Stimulated activated memory B cell treated with anti-CD40 and anti-IgM and Interleukin-4, amounts not matched to agents 10 μg/mL and 1 μg/mL and 100 μg/mL, for 72 hours (primary cell): ENCODE measurements around the gene NKX1-1.

ENCODE experiments used
- ATAC-seq: fragments of 150-1000 bp; cut with Tn5 transposase; 2 replicates; pipeline ENCODE4 v1.10.0; 2021
- H3K27ac Mint-ChIP-seq: one replicate; pipeline ENCODE4 v1.8.0; 2022; ENCODE audit warnings: mild to moderate bottlenecking, mixed read lengths
- H3K27me3 Mint-ChIP-seq: one replicate; pipeline ENCODE4 v1.8.0; 2022; ENCODE audit warnings: mixed read lengths
- H3K36me3 Mint-ChIP-seq: one replicate; pipeline ENCODE4 v1.8.0; 2022; ENCODE audit warnings: mixed read lengths
- H3K4me1 Mint-ChIP-seq: one replicate; pipeline ENCODE4 v1.8.0; 2022; ENCODE audit warnings: mixed read lengths
- H3K4me3 Mint-ChIP-seq: one replicate; pipeline ENCODE4 v1.8.0; 2022; ENCODE audit warnings: mild to moderate bottlenecking, moderate library complexity, mixed read lengths
- H3K9me3 Mint-ChIP-seq: one replicate; pipeline ENCODE4 v1.8.0; 2022; ENCODE audit warnings: mixed read lengths

The NKX1-1 gene

DNA sequence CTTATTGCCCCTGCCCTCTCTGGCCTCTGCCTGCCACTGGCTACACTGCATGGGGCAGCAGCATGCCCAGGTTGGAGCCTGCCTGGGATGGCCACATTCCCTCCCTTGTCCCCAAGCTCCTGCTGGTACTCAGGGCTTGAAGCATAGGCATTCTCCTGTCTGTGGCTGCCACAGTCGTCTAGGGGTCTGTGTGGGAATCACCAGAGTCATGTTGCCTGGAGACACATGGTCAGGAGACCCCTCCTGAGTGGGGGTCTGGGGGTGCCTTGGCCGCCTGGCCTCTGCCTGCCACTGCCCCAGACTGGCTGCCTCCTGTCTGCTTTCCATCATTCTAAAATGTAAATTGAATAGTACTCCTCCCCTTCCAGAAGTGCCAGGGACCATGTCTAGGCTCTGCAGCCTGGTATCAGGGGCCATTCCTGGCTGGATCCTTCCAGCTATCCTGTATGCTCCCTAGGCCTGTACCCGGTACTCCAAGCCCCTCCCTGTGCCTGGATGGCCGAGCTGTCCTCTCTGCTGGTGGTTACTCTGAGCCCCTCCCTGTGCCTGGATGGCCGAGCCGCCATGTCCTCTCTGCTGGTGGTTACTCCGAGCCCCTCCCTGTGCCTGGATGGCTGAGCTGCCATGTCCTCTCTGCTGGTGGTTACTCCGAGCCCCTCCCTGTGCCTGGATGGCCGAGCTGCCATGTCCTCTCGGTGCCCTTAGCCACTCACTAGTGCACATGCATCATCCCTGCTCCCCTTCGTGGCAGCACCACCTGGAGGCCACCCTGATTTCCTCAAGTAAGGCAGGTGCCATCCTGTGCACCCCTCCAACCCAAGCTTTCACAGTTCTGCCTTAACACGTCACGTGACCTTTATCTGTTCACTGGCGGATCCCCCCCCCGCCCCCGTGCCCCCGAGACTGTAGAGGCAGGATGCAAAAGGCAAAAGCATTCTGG is 5.5 kb upstream of the NKX1-1 start:
- peaks cover 5% of the 10 kb centered on the region for H3K4me1 Mint-ChIP-seq
- no peak overlapping the region for H3K4me3 Mint-ChIP-seq
- H3K36me3 Mint-ChIP-seq, result peaks cover 4% of the 10 kb centered on the region
- ATAC-seq, result no peak
- H3K9me3 Mint-ChIP-seq, result peaks cover 3% of the 10 kb centered on the region
- no peak overlapping the region for H3K27ac Mint-ChIP-seq
- H3K27me3 Mint-ChIP-seq, result peaks cover 90% of the 10 kb centered on the region

DNA sequence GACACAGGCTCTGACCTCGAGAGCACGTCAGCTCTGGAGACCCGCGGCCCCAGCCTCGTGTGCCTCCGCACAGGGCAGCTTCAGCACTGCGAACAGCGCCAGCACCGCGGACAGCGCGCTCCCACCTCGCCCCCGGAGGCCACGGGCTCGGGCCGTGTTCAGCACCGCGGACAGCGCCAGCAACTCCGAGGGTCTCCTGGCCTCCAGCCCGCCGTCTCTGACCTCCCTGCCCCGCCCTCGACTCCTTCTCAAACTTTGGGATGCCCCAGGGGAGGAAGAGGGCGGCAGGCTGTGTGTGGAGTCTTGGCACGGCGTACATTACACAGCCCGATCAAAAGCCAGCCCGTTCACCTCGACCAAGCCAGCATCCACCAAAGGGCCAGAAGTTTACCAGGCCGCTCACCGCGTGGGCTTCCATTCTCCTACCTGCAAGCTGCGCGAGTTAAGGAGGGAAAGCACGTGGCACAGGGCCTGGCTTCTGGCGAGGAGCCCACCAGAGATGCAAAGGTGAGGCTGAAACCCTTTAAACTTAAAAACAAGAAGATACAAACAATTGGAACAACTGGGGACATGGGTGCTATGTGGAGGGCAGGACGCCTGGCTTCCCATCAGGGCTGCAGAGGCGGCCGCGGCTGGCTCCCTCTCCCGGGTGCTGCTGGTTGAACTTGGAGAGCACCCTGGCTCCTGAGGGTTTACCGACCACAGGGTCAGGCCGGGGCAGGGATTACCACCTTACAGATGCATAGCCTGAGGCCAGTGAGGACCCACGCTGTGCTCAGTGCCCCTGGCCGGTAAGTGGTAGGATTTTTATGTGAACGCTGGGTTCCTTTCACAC is 4.5 kb upstream of the NKX1-1 start:
- H3K9me3 Mint-ChIP-seq, result peaks cover 3% of the 10 kb centered on the region
- peaks cover 5% of the 10 kb centered on the region for H3K4me1 Mint-ChIP-seq
- H3K27me3 Mint-ChIP-seq, result peaks cover 80% of the 10 kb centered on the region
- ATAC-seq, result no peak
- H3K36me3 Mint-ChIP-seq, result peaks cover 4% of the 10 kb centered on the region
- H3K4me3 Mint-ChIP-seq, result no peak overlapping the region
- H3K27ac Mint-ChIP-seq, result no peak overlapping the region

DNA sequence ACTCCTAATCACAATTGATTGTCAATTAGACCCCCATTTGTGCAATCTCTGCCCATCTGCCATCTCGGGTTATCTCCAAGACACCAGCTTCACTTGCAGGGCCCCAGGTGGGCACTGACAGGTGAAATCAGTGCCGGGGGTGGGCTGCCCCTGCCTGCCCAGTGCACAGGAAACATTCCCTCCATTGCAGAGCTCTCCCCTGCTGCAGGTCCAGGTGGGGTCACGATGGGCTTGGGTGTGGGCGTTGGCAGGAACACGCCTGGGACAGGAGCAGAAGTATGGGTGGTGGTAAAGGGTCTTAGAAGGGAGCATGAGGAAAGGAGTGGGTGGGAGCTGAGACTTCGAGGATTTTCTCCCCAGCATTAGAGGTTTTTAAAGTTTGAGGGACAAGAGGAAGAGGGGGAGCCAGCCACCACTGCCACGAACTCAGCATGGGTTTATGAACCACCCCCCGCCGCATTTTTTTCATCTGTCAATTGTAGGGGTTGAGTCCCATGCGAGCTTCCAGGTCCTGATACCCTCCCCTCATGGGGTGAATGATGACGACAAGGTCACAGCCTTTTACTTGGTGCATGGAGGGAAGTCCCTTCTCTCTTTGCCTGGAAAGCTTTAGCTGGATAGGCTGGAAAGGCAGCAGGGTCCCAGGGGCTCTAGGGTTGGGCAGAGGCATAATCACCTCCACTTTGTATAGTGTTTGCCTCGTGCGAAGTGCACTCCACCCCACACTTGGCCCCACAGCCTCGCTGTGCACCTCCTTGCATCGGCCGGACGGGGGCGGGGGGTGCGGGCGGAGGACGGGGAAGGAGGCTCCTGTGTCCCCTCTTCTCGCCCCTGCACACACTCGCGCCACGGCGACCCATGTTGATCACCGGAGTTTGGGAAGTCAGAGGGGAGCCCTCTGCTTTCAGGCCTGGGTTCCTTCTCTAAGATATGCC is 3.5 kb upstream of the NKX1-1 start:
- no peak overlapping the region for H3K4me3 Mint-ChIP-seq
- peaks cover 4% of the 10 kb centered on the region for H3K36me3 Mint-ChIP-seq
- peaks cover 5% of the 10 kb centered on the region for H3K4me1 Mint-ChIP-seq
- H3K27me3 Mint-ChIP-seq, result peaks cover 81% of the 10 kb centered on the region
- no peak overlapping the region for H3K27ac Mint-ChIP-seq
- H3K9me3 Mint-ChIP-seq, result peaks cover 3% of the 10 kb centered on the region
- no peak for ATAC-seq

DNA sequence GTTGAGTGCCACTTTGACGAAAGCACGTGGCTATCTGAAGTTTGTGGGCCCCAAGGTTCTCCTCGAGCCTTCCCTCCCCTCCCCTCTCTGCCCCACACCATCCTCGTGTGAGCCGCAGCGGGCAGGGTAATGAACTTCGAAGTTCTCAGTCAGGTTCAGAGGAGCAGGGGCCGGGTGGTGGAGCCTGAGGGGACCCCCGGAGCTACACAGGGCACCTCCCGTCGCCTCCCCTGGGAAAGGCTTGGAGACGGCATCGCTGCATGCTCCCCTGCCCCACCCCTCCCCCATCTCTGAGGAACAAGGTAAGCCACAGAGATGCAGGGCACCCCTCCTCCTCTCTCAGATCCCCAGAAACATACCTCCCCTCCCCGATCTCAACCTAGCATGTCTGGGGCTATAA is 2.8 kb upstream of the NKX1-1 start:
- H3K27me3 Mint-ChIP-seq, result peaks cover 85% of the 10 kb centered on the region
- no peak overlapping the region for H3K27ac Mint-ChIP-seq
- peaks cover 5% of the 10 kb centered on the region for H3K4me1 Mint-ChIP-seq
- ATAC-seq, result no peak
- H3K36me3 Mint-ChIP-seq, result peaks cover 4% of the 10 kb centered on the region
- no peak overlapping the region for H3K4me3 Mint-ChIP-seq
- peaks cover 3% of the 10 kb centered on the region for H3K9me3 Mint-ChIP-seq

DNA sequence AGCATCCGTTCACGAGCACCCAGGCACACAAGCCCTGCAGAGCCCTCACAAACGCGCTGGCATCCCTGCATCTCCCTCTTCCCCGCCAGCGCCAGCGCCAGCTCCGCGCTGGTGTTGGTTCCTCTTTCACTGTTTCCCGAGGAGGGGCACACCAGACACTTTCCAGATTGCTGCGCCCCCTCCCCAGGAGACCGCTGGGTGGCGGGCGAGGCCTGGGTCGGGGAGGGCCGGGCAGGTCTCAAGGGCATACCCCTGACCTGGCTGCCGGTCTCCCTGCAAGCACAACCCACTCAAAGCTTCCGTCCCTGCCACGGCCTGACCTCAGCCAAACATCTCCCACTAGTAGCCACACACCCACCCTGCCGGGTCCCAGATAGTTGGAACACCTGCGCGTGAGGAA is 2.2 kb upstream of the NKX1-1 start:
- Mint-ChIP-seq H3K4me3 (peak overlapping the region; percentile 26), H3K36me3 (peaks cover 4% of the 10 kb centered on the region), H3K27me3 (peaks cover 85% of the 10 kb centered on the region), H3K27ac (no peak overlapping the region), H3K9me3 (peaks cover 3% of the 10 kb centered on the region), H3K4me1 (peaks cover 5% of the 10 kb centered on the region)
- ATAC-seq, result no peak

DNA sequence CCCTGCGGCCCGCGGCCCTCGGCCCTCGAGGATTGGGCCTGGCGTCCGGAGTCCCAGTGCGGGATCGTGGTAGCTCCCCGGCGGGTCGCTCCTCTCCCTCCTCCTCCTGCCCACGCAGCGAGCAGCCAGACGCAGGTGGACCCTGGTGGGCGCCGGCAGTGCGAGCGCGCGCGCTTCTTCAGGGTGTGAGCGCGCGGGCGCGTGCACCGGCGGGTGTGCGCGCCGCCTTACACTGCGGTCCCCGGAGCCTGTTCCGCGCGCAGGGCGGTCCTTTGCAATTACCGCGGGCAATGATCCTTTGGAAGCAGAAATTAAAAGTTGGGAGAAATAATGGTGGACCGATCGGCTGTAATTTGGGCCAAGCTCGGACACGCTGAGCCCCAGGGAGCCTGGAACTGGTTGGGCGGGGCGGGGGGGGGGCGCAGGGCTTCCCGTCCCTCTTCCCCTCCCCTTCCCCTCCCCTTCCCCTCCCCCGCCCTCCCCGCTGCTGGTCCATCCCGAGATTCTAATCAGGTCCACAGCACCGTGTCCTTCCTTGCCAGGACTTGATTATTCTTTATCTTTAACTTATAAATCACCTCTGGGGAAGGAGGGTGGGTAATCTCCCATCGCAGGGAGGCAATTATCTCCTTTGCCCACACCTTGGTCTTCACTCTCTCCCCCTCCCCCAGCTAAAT is 1.6 kb upstream of the NKX1-1 start:
- no peak overlapping the region for H3K4me3 Mint-ChIP-seq
- no peak overlapping the region for H3K27ac Mint-ChIP-seq
- ATAC-seq, result no peak
- peaks cover 4% of the 10 kb centered on the region for H3K36me3 Mint-ChIP-seq
- peaks cover 5% of the 10 kb centered on the region for H3K4me1 Mint-ChIP-seq
- peaks cover 80% of the 10 kb centered on the region for H3K27me3 Mint-ChIP-seq
- H3K9me3 Mint-ChIP-seq, result peaks cover 3% of the 10 kb centered on the region

DNA sequence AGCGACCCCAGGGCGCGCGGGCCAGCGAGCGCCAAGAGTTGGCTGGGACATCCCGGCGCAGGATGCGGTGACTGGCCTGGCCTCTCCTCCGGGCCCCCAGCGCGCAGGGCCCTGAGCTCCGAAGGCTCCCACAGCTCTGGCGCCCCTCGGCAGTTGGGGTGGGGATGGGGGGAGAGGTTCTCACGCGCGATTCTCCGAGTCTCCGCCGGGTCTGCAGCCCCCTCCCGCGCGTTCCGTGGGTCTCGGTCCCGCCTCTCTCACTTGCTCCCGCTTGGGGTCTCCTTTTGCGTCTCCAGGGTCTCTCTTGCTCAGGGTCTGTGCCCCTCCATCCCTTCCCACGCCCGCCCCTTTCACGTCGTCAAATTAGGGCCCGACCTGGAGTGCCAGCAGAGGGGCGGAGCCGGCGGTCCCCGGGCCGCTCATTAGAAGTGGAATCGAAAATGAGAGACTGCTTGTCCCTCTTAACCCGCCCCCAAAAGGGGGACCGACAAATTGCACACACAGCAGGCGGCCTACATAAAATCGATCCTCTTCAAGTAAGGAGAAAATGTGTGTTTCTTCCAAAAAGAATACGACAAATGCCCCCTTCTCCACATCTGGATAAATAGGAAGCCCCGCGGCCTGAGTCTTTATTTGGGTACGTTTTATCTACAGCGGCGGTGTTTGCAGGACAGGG is 877 bp upstream of the NKX1-1 start:
- H3K9me3 Mint-ChIP-seq, result peaks cover 3% of the 10 kb centered on the region

DNA sequence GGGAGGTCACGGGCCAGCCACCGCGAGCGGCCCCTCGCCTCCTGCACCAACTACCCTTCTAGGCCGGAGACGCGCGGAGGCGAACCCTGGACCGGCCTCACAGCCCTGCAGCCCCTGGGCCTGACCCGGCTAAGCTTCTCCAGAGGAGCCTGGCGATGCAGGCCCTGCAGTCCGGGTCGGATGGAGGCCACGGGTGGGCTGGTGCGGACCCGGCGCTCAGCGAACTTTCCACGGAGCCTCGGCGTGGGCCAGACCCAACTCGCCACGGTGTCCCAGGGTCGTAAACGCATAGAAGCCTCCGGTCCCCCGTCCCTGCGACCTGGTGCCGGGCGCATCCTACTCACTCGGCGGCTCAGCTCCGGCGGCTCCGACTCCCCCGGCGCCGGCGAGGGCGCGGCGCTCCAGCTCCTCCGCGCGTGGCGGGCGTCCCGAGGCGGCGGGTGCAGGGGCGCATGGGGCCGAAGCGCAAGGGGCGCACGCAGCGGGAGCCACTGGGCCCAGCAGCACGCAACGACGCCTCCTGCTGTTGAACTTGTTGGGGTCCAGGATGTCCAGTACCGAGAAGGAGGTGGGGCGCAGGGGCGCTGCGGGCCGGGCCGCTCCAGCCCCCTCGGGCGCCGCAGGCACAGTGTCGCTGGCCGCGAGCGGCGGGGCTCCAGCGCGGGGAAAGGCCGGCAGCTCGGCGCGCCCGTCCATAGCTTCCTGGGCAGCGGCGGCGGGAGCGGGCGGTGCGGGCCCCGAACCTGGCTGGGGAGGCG is 427 bp downstream of the NKX1-1 start:
- Mint-ChIP-seq H3K4me1 (peaks cover 5% of the 10 kb centered on the region), H3K27me3 (peaks cover 76% of the 10 kb centered on the region), H3K9me3 (peaks cover 3% of the 10 kb centered on the region), H3K27ac (no peak overlapping the region), H3K36me3 (peaks cover 4% of the 10 kb centered on the region), H3K4me3 (no peak overlapping the region)
- ATAC-seq, result no peak

More for the DNA sequence above, 877 bp upstream of the NKX1-1 start:
- Mint-ChIP-seq H3K27me3 (peaks cover 79% of the 10 kb centered on the region), H3K4me3 (peak overlapping the region; percentile 8), H3K36me3 (peaks cover 4% of the 10 kb centered on the region), H3K27ac (no peak overlapping the region), H3K4me1 (peaks cover 5% of the 10 kb centered on the region)
- ATAC-seq, result no peak

DNA sequence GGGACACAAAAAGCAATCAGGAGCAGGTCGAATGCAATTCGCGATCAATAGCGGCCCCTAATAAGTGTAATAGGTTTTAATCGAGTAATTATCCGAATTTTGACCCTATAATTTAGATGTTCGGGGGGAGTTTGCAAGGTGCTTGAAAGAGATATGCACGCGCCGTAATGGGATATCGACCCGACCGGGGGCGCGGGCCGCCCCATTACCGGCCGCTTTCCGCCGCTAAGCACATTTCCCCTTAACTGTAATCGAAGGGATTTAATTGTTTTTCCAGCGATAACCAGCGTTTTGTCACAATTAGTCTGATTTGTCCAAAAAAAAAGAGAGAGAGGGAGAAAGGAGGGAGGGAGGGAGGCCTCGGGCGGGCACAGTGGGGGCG is 997 bp downstream of the NKX1-1 start:
- H3K4me3 Mint-ChIP-seq, result peak overlapping the region; percentile 48
- no peak for ATAC-seq
- peaks cover 4% of the 10 kb centered on the region for H3K36me3 Mint-ChIP-seq
- H3K4me1 Mint-ChIP-seq, result peaks cover 5% of the 10 kb centered on the region
- peaks cover 76% of the 10 kb centered on the region for H3K27me3 Mint-ChIP-seq
- no peak overlapping the region for H3K27ac Mint-ChIP-seq
- peaks cover 3% of the 10 kb centered on the region for H3K9me3 Mint-ChIP-seq

DNA sequence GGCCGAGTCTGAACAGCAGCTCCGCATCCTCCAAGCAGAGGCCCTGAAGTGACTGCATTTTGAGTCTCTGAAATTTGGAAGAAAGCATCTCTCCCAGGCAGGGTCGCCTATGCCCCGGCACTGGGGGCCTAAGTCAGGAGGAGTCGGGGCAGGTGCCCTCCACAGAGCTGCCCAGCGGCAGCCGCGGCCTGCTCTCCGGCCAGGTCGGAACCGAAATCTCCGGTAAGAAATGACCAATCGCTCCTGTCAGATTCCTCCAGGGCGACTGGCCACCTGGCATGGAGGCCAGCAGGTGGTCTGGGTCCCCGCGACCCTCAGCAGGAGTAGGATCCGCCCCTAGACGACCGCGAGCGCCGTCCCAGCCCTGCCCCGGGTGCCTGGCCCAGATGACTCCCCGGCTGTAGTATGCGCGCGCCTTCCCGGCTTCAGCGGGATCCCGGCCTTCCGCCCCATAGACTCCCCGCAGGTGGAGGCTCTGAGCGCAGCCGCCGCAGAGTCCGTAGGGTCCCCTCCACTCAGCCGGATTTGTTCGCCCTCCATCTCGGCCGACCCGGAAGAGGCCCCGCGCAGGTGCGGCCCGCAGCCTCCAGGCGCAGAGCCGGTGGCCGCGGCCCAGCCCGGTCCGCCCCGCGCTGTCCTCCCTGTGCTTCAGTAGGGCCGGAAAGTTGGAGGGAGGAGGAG is 1.5 kb downstream of the NKX1-1 start:
- peaks cover 76% of the 10 kb centered on the region for H3K27me3 Mint-ChIP-seq
- H3K4me3 Mint-ChIP-seq, result no peak overlapping the region
- H3K4me1 Mint-ChIP-seq, result peaks cover 5% of the 10 kb centered on the region
- no peak overlapping the region for H3K27ac Mint-ChIP-seq
- peaks cover 3% of the 10 kb centered on the region for H3K9me3 Mint-ChIP-seq
- no peak for ATAC-seq
- peaks cover 4% of the 10 kb centered on the region for H3K36me3 Mint-ChIP-seq

DNA sequence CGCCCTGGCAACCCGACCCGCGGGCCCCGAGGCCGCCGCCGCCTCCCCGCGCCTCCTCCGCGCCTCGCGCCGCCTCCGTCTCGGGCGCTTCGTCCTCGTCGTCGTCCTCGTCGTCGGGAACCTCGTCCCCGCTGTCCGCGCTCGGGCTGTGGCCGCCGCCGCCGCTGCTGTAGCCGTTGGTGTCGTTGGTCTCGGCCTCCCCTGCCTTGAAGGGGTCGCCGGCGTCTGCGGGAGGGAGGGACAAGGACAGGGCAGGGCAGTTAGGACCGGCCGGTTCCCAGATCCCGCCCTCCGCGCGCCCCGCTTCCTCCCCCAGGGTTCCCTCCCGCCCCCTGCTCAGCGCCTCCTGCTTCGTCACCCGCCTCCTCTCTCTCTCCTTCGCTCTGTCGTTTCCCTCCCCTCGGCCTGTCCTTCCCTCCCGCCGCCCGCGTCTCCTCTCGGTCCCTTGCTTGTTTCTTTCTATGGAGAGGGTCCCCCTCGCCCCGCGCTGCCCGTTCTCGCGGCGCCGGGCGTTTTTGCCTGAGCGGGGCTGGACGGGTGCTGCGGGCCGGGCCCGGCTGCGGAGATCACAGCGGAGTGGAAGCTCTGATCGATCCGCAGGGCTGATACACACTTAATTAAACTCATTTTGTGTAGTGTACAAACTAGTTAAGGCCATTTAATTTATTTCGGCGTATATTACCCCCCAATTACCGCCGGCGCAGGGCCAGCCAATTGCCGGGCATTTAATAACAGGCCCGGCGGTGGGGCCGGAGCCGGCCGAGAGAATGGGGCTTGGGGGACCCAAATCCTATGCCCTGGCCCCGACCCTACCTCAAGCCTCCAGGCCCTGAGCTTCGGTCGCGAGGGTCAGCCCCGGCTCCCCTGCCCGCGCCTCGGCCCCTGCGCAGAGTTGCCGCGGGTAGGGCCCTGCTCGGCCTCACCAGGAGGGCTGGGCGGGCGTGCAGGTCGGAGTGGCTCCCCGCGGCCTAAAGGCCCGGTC is 2.4 kb downstream of the NKX1-1 start:
- peaks cover 5% of the 10 kb centered on the region for H3K4me1 Mint-ChIP-seq
- peaks cover 71% of the 10 kb centered on the region for H3K27me3 Mint-ChIP-seq
- H3K36me3 Mint-ChIP-seq, result peaks cover 4% of the 10 kb centered on the region

DNA sequence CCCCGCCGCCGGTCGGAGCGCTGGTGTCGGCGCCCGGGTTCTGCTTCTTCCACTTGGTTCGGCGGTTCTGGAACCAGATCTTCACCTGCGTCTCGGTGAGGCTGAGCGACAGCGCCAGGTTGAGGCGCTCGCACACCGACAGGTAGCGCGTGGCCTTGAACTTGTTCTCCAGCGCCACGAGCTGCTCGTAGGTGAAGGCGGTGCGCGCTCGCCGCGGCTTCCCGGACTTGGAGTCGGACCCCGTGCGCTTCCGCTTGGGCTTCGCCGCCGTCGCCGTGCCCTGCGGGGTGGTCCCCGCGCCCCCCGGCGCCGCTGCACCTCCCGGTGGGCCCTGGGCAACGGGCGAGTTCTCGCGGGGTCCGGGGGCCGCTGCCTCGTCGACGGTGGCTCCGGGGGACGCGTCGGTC is 3.1 kb downstream of the NKX1-1 start:
- Mint-ChIP-seq H3K27ac (no peak overlapping the region), H3K9me3 (peaks cover 3% of the 10 kb centered on the region), H3K27me3 (peaks cover 70% of the 10 kb centered on the region), H3K4me1 (no peaks in the 10 kb centered on the region), H3K4me3 (no peak overlapping the region), H3K36me3 (no peaks in the 10 kb centered on the region)
- ATAC-seq, result no peak

More for the DNA sequence above, 2.4 kb downstream of the NKX1-1 start:
- ATAC-seq, result no peak
- Mint-ChIP-seq H3K27ac (no peak overlapping the region), H3K4me3 (peak overlapping the region; percentile 44), H3K9me3 (peaks cover 3% of the 10 kb centered on the region)
